Stimulated activated naive CD4-positive, alpha-beta T cell (primary cell): ENCODE data around the gene GNG7.
"Not testable (repeated sequence)": the region's sequence is repeated elsewhere in the genome, so short reads cannot be mapped to it uniquely, and the experiment has no call there.

Experiments used
- DNase-seq, 6 experiments: peaks; one replicate each; lab custom pipeline; 2025; lab: John Stamatoyannopoulos, UW

GNG7 gene

GRCh38 chr19:2511570-2511969 lies 190.9 kb downstream of the GNG7 start:
- DNase-seq = no peak

- no peak for DNase-seq
Measured at GRCh38 chr19:2509096-2509495, 193.4 kb downstream of the GNG7 start.

- DNase-seq = peak in 4 of 6 experiments; percentile 23 to 59 (median 46)
Measured at GRCh38 chr19:2507109-2507508, 195.4 kb downstream of the GNG7 start.

GRCh38 chr19:2506656-2507055 lies 195.8 kb downstream of the GNG7 start:
- DNase-seq = not testable (repeated sequence)

- DNase-seq = peak in 5 of 6 experiments; percentile 11 to 57 (median 31)
Measured at GRCh38 chr19:2503521-2504109, 198.9 kb downstream of the GNG7 start.

- DNase-seq = no peak
Measured at GRCh38 chr19:2500841-2501261, 201.6 kb downstream of the GNG7 start.

- DNase-seq = no peak
Measured at GRCh38 chr19:2500156-2500555, 202.3 kb downstream of the GNG7 start.

GRCh38 chr19:2497186-2497585 lies 205.3 kb downstream of the GNG7 start:
- DNase-seq = no peak

- no peak for DNase-seq
Measured at GRCh38 chr19:2495651-2496316, 206.7 kb downstream of the GNG7 start.

GRCh38 chr19:2495130-2495641 lies 207.3 kb downstream of the GNG7 start:
- DNase-seq = peak in 1 of 6 experiments; percentile 26

GRCh38 chr19:2494447-2495129 lies 207.9 kb downstream of the GNG7 start:
- DNase-seq = peak; percentile 8 to 61 (median 35)

- DNase-seq = no peak
Measured at GRCh38 chr19:2494084-2494446, 208.4 kb downstream of the GNG7 start.

- DNase-seq = not testable (repeated sequence)
Measured at GRCh38 chr19:2493448-2493847, 209.0 kb downstream of the GNG7 start.

GRCh38 chr19:2492870-2493269 lies 209.6 kb downstream of the GNG7 start:
- no peak for DNase-seq

- no peak for DNase-seq
Measured at GRCh38 chr19:2491130-2491801, 211.2 kb downstream of the GNG7 start.

- DNase-seq = no peak
Measured at GRCh38 chr19:2490659-2491058, 211.8 kb downstream of the GNG7 start.

- peak in 1 of 6 experiments; percentile 6 for DNase-seq
Measured at GRCh38 chr19:2488942-2489731, 213.4 kb downstream of the GNG7 start.

GRCh38 chr19:2488405-2488941 lies 214.0 kb downstream of the GNG7 start:
- no peak for DNase-seq

- DNase-seq = no peak
Measured at GRCh38 chr19:2487842-2488241, 214.7 kb downstream of the GNG7 start.

- DNase-seq = no peak
Measured at GRCh38 chr19:2487090-2487489, 215.4 kb downstream of the GNG7 start.

GRCh38 chr19:2485428-2485827 lies 217.1 kb downstream of the GNG7 start:
- no peak for DNase-seq
